ENCODE measurements around the gene JHY.

Gene JHY

DNA sequence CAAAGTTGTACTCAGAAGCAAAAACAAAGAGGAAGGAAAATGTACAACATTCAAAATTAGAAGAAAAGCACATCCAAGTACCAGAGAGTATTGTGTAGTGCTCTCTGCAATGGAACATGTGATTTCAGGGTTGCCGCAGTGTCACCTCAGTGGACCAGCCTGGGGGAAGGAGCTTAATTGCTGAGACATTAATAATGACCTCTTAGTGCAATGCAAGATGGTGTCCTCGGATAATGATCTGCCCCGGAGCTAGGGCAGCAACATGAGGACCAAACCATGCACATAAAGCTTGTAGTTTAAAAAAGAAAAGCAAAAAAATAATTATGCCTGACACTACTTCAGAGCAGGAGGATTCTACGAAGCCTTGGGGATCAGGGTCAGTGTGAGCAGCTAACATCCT, 11.3 kb upstream of the JHY start:
- Histone ChIP-seq H3K27me3 (ENCODE audit: control insufficient read depth, insufficient read depth, low read length, poor library complexity, severe bottlenecking) (no peaks in the 10 kb centered on the region), H3K9me3 (ENCODE audit: control insufficient read depth, low read length) (no peaks in the 10 kb centered on the region), H3K36me3 (ENCODE audit: control insufficient read depth, insufficient read depth, low read length) (no peaks in the 10 kb centered on the region), H3K4me1 (ENCODE audit: control insufficient read depth, insufficient read depth, low read length) (no peaks in the 10 kb centered on the region), H3K27ac (ENCODE audit: insufficient read depth, low read depth, low read length, poor library complexity, severe bottlenecking) (no peak overlapping the region), H3K4me3 (ENCODE audit: insufficient read depth, low read depth, low read length) (no peak overlapping the region)
- WGBS, 2 experiments: 95 to 99% methylated on average over 4 of the region's 4 CpGs

DNA sequence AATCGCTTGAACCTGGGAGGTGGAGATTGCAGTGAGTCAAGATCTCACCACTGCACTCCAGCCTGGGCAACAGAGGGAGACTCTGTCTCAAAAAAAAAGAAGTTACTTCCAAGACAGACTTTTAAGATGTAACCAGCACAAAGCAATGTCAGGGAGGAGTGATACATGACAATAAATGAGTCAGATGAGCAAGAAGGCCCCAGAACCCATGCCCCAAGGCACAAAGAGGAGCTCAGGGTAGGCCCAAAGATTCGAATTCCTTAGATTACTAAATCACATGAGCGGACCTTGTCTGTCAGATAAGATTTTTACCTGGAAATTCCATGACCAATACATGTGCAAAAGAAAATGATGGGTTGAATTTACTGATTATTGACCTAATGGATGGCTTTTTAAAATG, 10.5 kb upstream of the JHY start:
- Histone ChIP-seq H3K36me3 (ENCODE audit: control insufficient read depth, insufficient read depth, low read length) (no peaks in the 10 kb centered on the region), H3K4me3 (ENCODE audit: insufficient read depth, low read depth, low read length) (no peak overlapping the region), H3K4me1 (ENCODE audit: control insufficient read depth, insufficient read depth, low read length) (no peaks in the 10 kb centered on the region), H3K27ac (ENCODE audit: insufficient read depth, low read depth, low read length, poor library complexity, severe bottlenecking) (no peak overlapping the region), H3K9me3 (ENCODE audit: control insufficient read depth, low read length) (no peaks in the 10 kb centered on the region), H3K27me3 (ENCODE audit: control insufficient read depth, insufficient read depth, low read length, poor library complexity, severe bottlenecking) (no peaks in the 10 kb centered on the region)
- 90 to 92% methylated on average over 3 of the region's 3 CpGs for WGBS, 2 experiments

- Histone ChIP-seq H3K9me3 (ENCODE audit: control insufficient read depth, low read length) (no peaks in the 10 kb centered on the region), H3K4me3 (ENCODE audit: insufficient read depth, low read depth, low read length) (no peak overlapping the region), H3K27me3 (ENCODE audit: control insufficient read depth, insufficient read depth, low read length, poor library complexity, severe bottlenecking) (no peaks in the 10 kb centered on the region), H3K36me3 (ENCODE audit: control insufficient read depth, insufficient read depth, low read length) (no peaks in the 10 kb centered on the region), H3K4me1 (ENCODE audit: control insufficient read depth, insufficient read depth, low read length) (no peaks in the 10 kb centered on the region), H3K27ac (ENCODE audit: insufficient read depth, low read depth, low read length, poor library complexity, severe bottlenecking) (no peak overlapping the region)
- 78 to 86% methylated on average over 6 to 7 of the region's 7 CpGs for WGBS, 2 experiments
Measured at GRCh38 chr11:122874991-122875390, 7.6 kb upstream of the JHY start.

- WGBS, 2 experiments: 68 to 84% methylated on average over 4 of the region's 5 CpGs
- H3K4me1 ChIP-seq (ENCODE audit: control insufficient read depth, insufficient read depth, low read length): no peaks in the 10 kb centered on the region
- peaks cover 14% of the 10 kb centered on the region for H3K27me3 ChIP-seq (ENCODE audit: control insufficient read depth, insufficient read depth, low read length, poor library complexity, severe bottlenecking)
- H3K36me3 ChIP-seq (ENCODE audit: control insufficient read depth, insufficient read depth, low read length): no peaks in the 10 kb centered on the region
- no peak overlapping the region for H3K27ac ChIP-seq (ENCODE audit: insufficient read depth, low read depth, low read length, poor library complexity, severe bottlenecking)
- no peak overlapping the region for H3K4me3 ChIP-seq (ENCODE audit: insufficient read depth, low read depth, low read length)
- H3K9me3 ChIP-seq (ENCODE audit: control insufficient read depth, low read length): no peaks in the 10 kb centered on the region
Measured at GRCh38 chr11:122877732-122878131, 4.8 kb upstream of the JHY start.

DNA sequence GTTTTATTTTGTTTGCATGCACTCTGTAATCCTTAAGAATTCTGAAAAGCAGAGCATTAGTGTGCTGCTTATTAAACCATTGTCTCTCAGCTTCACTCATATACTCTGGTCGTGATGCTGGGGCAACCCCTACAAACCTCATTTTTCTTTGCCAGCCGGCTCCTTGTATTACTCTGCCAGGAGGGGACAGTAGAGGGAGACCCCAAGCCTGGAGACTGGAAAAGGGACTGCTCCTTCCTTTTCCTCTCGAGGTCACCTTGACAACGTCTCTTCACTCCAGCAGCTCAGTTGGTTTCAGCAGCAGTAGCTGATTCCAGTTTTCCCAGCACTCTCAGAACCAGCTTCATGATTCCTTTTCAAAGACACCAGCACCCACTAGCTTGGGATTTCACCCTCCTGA, 2.8 kb upstream of the JHY start:
- no peak overlapping the region for H3K4me3 ChIP-seq (ENCODE audit: insufficient read depth, low read depth, low read length)
- H3K27me3 ChIP-seq (ENCODE audit: control insufficient read depth, insufficient read depth, low read length, poor library complexity, severe bottlenecking): peaks cover 26% of the 10 kb centered on the region
- no peaks in the 10 kb centered on the region for H3K9me3 ChIP-seq (ENCODE audit: control insufficient read depth, low read length)
- WGBS, 2 experiments: 25 to 31% methylated on average over 4 of the region's 4 CpGs
- no peak overlapping the region for H3K27ac ChIP-seq (ENCODE audit: insufficient read depth, low read depth, low read length, poor library complexity, severe bottlenecking)
- no peaks in the 10 kb centered on the region for H3K4me1 ChIP-seq (ENCODE audit: control insufficient read depth, insufficient read depth, low read length)
- no peaks in the 10 kb centered on the region for H3K36me3 ChIP-seq (ENCODE audit: control insufficient read depth, insufficient read depth, low read length)

- no peaks in the 10 kb centered on the region for H3K4me1 ChIP-seq (ENCODE audit: control insufficient read depth, insufficient read depth, low read length)
- H3K27ac ChIP-seq (ENCODE audit: insufficient read depth, low read depth, low read length, poor library complexity, severe bottlenecking): no peak overlapping the region
- 1% methylated on average over 63 of the region's 63 CpGs for WGBS, 2 experiments
- H3K27me3 ChIP-seq (ENCODE audit: control insufficient read depth, insufficient read depth, low read length, poor library complexity, severe bottlenecking): peaks cover 26% of the 10 kb centered on the region
- H3K9me3 ChIP-seq (ENCODE audit: control insufficient read depth, low read length): no peaks in the 10 kb centered on the region
- no peaks in the 10 kb centered on the region for H3K36me3 ChIP-seq (ENCODE audit: control insufficient read depth, insufficient read depth, low read length)
- peak overlapping the region; percentile 58 for H3K4me3 ChIP-seq (ENCODE audit: insufficient read depth, low read depth, low read length)
Measured at GRCh38 chr11:122882857-122883645, 492 bp downstream of the JHY start.

GRCh38 chr11:122883646-122883979, 1.1 kb downstream of the JHY start:
- no peak overlapping the region for H3K27ac ChIP-seq (ENCODE audit: insufficient read depth, low read depth, low read length, poor library complexity, severe bottlenecking)
- no peaks in the 10 kb centered on the region for H3K9me3 ChIP-seq (ENCODE audit: control insufficient read depth, low read length)
- peak overlapping the region; percentile 58 for H3K4me3 ChIP-seq (ENCODE audit: insufficient read depth, low read depth, low read length)
- peaks cover 26% of the 10 kb centered on the region for H3K27me3 ChIP-seq (ENCODE audit: control insufficient read depth, insufficient read depth, low read length, poor library complexity, severe bottlenecking)
- no peaks in the 10 kb centered on the region for H3K4me1 ChIP-seq (ENCODE audit: control insufficient read depth, insufficient read depth, low read length)
- H3K36me3 ChIP-seq (ENCODE audit: control insufficient read depth, insufficient read depth, low read length): no peaks in the 10 kb centered on the region
- 41 to 57% methylated on average over 2 to 3 of the region's 3 CpGs for WGBS, 2 experiments

DNA sequence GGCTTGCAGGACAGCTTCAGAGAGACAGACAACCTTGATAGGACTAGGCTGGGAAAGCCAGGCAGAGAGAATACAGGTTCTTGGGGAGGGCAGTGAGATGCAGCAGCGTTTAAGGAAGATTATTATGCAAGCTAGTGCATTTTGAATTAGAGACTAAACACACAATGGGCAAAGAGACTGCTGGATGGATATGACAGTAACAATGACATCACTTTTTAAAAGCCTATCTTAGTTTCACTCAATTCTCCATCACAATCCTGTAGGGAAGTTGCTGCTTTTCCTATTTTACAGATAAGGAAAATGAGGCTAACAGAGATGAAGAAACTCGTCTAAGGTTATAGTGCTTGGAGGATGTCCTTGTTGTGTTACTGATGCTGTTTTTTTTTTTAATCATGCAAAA, 5.6 kb downstream of the JHY start:
- H3K36me3 ChIP-seq (ENCODE audit: control insufficient read depth, insufficient read depth, low read length): no peaks in the 10 kb centered on the region
- no peak overlapping the region for H3K4me3 ChIP-seq (ENCODE audit: insufficient read depth, low read depth, low read length)
- no peaks in the 10 kb centered on the region for H3K9me3 ChIP-seq (ENCODE audit: control insufficient read depth, low read length)
- WGBS, 2 experiments: 43 to 81% methylated on average over 1 to 2 of the region's 2 CpGs
- peaks cover 8% of the 10 kb centered on the region for H3K27me3 ChIP-seq (ENCODE audit: control insufficient read depth, insufficient read depth, low read length, poor library complexity, severe bottlenecking)
- no peaks in the 10 kb centered on the region for H3K4me1 ChIP-seq (ENCODE audit: control insufficient read depth, insufficient read depth, low read length)
- no peak overlapping the region for H3K27ac ChIP-seq (ENCODE audit: insufficient read depth, low read depth, low read length, poor library complexity, severe bottlenecking)

DNA sequence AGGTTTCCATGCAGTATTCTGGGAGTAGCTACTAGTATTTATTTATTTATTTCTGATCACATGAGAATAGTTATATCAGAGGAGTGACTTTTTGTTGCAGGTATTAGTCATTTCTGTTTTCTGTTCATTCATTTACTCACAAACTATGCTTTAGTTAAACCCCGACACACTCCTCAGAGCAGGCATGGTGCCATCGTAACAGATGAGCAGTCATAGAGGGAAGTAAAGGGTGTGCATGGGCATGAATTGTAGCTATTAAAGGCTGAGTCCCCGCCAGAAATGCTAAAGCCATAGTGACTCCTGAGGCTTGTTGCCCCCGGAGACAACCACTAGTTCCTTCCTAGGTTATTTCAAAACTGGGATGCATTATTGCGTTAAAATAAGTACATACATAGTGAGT, 10.6 kb downstream of the JHY start:
- H3K9me3 ChIP-seq (ENCODE audit: control insufficient read depth, low read length): no peaks in the 10 kb centered on the region
- WGBS, 2 experiments: 93 to 100% methylated on average over 4 to 5 of the region's 5 CpGs
- H3K36me3 ChIP-seq (ENCODE audit: control insufficient read depth, insufficient read depth, low read length): no peaks in the 10 kb centered on the region
- no peaks in the 10 kb centered on the region for H3K4me1 ChIP-seq (ENCODE audit: control insufficient read depth, insufficient read depth, low read length)
- H3K27me3 ChIP-seq (ENCODE audit: control insufficient read depth, insufficient read depth, low read length, poor library complexity, severe bottlenecking): no peaks in the 10 kb centered on the region
- no peak overlapping the region for H3K27ac ChIP-seq (ENCODE audit: insufficient read depth, low read depth, low read length, poor library complexity, severe bottlenecking)
- H3K4me3 ChIP-seq (ENCODE audit: insufficient read depth, low read depth, low read length): no peak overlapping the region

GRCh38 chr11:122895563-122895962, 13.0 kb downstream of the JHY start:
- no peak overlapping the region for H3K4me3 ChIP-seq (ENCODE audit: insufficient read depth, low read depth, low read length)
- no peaks in the 10 kb centered on the region for H3K27me3 ChIP-seq (ENCODE audit: control insufficient read depth, insufficient read depth, low read length, poor library complexity, severe bottlenecking)
- no peaks in the 10 kb centered on the region for H3K9me3 ChIP-seq (ENCODE audit: control insufficient read depth, low read length)
- H3K27ac ChIP-seq (ENCODE audit: insufficient read depth, low read depth, low read length, poor library complexity, severe bottlenecking): no peak overlapping the region
- 84 to 94% methylated on average over 2 of the region's 2 CpGs for WGBS, 2 experiments
- no peaks in the 10 kb centered on the region for H3K36me3 ChIP-seq (ENCODE audit: control insufficient read depth, insufficient read depth, low read length)
- no peaks in the 10 kb centered on the region for H3K4me1 ChIP-seq (ENCODE audit: control insufficient read depth, insufficient read depth, low read length)

All from ectodermal cell (in vitro differentiated cells).